ENCODE results near the gene SYT9.

GRCh38 chr11:7262672-7263071 lies 11.0 kb downstream of the SYT9 start:
- TF ChIP-seq GLIS3 (CRISPR knock-in tag; IDR thresholded peaks at IDR 0.05) (no peak), ZFP30 (CRISPR knock-in tag; IDR thresholded peaks at IDR 0.05) (no peak), RARB (CRISPR knock-in tag; IDR thresholded peaks at IDR 0.05) (no peak), CSRNP3 (CRISPR knock-in tag; IDR thresholded peaks at IDR 0.05) (no peak), SNAI2 (CRISPR knock-in tag; IDR thresholded peaks at IDR 0.05) (no peak), ZNF70 (CRISPR knock-in tag; IDR thresholded peaks at IDR 0.05) (no peak), CSDC2 (CRISPR knock-in tag; IDR thresholded peaks at IDR 0.05) (no peak), ARNTL (CRISPR knock-in tag; IDR thresholded peaks at IDR 0.05; ENCODE audit: borderline replicate concordance, low read depth) (no peak), ISL1 (CRISPR knock-in tag; IDR thresholded peaks at IDR 0.05) (no peak), TCF4 (CRISPR knock-in tag; IDR thresholded peaks at IDR 0.05; ENCODE audit: borderline replicate concordance) (no peak), BACH2 (CRISPR knock-in tag; IDR thresholded peaks at IDR 0.05; ENCODE audit: borderline replicate concordance) (no peak)
- TF ChIP-seq, protein P1, sequence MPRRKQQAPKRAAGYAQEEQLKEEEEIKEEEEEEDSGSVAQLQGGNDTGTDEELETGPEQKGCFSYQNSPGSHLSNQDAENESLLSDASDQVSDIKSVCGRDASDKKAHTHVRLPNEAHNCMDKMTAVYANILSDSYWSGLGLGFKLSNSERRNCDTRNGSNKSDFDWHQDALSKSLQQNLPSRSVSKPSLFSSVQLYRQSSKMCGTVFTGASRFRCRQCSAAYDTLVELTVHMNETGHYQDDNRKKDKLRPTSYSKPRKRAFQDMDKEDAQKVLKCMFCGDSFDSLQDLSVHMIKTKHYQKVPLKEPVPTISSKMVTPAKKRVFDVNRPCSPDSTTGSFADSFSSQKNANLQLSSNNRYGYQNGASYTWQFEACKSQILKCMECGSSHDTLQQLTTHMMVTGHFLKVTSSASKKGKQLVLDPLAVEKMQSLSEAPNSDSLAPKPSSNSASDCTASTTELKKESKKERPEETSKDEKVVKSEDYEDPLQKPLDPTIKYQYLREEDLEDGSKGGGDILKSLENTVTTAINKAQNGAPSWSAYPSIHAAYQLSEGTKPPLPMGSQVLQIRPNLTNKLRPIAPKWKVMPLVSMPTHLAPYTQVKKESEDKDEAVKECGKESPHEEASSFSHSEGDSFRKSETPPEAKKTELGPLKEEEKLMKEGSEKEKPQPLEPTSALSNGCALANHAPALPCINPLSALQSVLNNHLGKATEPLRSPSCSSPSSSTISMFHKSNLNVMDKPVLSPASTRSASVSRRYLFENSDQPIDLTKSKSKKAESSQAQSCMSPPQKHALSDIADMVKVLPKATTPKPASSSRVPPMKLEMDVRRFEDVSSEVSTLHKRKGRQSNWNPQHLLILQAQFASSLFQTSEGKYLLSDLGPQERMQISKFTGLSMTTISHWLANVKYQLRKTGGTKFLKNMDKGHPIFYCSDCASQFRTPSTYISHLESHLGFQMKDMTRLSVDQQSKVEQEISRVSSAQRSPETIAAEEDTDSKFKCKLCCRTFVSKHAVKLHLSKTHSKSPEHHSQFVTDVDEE (CRISPR knock-in tag; IDR thresholded peaks at IDR 0.05) = no peak
- TF ChIP-seq, protein P2, sequence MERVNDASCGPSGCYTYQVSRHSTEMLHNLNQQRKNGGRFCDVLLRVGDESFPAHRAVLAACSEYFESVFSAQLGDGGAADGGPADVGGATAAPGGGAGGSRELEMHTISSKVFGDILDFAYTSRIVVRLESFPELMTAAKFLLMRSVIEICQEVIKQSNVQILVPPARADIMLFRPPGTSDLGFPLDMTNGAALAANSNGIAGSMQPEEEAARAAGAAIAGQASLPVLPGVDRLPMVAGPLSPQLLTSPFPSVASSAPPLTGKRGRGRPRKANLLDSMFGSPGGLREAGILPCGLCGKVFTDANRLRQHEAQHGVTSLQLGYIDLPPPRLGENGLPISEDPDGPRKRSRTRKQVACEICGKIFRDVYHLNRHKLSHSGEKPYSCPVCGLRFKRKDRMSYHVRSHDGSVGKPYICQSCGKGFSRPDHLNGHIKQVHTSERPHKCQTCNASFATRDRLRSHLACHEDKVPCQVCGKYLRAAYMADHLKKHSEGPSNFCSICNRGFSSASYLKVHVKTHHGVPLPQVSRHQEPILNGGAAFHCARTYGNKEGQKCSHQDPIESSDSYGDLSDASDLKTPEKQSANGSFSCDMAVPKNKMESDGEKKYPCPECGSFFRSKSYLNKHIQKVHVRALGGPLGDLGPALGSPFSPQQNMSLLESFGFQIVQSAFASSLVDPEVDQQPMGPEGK (CRISPR knock-in tag; IDR thresholded peaks at IDR 0.05; ENCODE audit: borderline replicate concordance) = no peak
